ENCODE results near the gene KMT2A.

Gene KMT2A

DNA sequence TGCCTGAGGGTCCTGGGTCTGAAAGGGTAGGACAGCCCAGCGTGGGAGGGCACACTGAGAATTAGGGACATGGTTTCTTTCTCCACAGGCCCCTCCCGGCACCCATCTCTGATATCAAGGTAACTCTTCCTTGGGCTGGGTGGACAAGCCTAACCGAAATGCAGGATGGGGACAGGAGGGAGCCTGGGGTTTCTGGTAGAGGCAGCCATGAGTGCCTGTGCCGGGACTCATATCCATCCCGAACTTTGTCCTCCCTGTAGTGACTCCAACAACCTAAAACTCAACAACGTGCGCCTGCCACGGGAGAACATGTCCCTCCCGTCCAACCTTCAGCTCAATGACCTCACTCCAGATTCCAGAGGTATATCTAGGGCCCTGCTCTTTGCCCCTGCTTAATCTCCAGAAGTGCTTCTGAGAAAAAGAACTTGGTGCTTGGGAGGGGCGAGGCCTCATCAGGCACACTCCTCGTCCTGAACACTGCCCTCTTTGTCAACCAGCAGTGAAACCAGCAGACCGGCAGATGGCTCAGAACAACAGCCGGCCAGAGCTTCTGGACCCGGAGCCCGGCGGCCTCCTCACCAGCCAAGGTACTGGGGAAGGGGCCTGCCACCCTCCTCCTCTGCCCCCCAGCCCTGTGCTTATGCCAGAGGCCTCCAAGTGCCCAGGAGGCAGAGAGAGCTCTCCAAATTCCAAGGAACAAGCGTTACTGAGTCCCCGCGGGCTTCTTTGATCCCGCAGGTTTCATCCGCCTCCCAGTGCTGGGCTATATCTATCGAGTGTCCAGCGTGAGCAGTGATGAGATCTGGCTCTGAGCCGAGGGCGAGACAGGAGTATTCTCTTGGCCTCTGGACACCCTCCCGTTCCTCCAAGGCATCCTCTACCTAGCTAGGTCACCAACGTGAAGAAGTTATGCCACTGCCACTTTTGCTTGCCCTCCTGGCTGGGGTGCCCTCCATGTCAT is 97.8 kb downstream of the KMT2A start:
- H3K27me3 ChIP-seq (ENCODE audit: insufficient read depth, low read depth, severe bottlenecking): no peaks in the 10 kb centered on the region
- no peak overlapping the region for H3K4me3 ChIP-seq (ENCODE audit: low read depth, low read length)
- no peak for DNase-seq
- H3K9me3 ChIP-seq (ENCODE audit: severe bottlenecking): no peaks in the 10 kb centered on the region
- TF ChIP-seq CTCF (IDR thresholded peaks at IDR 0.05; ENCODE audit: low read depth, low read length): no peak
- H3K27ac ChIP-seq: no peak overlapping the region; the same call in 1 of the 2 replicates
- peaks cover 3% of the 10 kb centered on the region; the same call in 1 of the 2 replicates for H3K36me3 ChIP-seq

GRCh38 chr11:118535261-118535660 is 99.0 kb downstream of the KMT2A start:
- DNase-seq: no peak
- H3K27me3 ChIP-seq (ENCODE audit: insufficient read depth, low read depth, severe bottlenecking): no peaks in the 10 kb centered on the region
- H3K9me3 ChIP-seq (ENCODE audit: severe bottlenecking): no peaks in the 10 kb centered on the region
- no peak overlapping the region for H3K27ac ChIP-seq
- no peak overlapping the region for H3K4me3 ChIP-seq (ENCODE audit: low read depth, low read length)
- TF ChIP-seq CTCF (IDR thresholded peaks at IDR 0.05; ENCODE audit: low read depth, low read length): no peak
- H3K36me3 ChIP-seq: peaks cover 5% of the 10 kb centered on the region

DNA sequence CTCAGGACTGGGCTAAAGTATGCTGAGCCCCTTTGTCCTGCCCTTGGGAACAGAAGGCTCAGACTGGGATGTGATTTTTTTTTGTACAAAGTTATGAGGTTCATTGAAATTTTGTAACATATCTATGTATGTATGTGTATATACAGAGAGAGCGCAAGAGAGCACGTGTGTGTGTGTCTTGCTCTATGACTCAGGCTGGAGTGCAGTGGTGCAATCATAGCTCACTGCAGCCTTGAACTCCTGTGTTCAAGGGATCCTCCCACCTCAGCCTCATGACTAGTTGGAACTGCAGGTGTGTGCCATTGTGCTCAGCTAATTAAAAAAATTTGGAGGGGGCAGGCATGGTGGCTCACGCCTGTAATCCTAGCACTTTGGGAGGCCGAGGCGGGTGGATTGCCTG is 100.4 kb downstream of the KMT2A start:
- no peak for DNase-seq
- peaks cover 9% of the 10 kb centered on the region for H3K36me3 ChIP-seq
- no peak overlapping the region for H3K4me3 ChIP-seq (ENCODE audit: low read depth, low read length)
- H3K27ac ChIP-seq: no peak overlapping the region
- H3K27me3 ChIP-seq (ENCODE audit: insufficient read depth, low read depth, severe bottlenecking): no peaks in the 10 kb centered on the region
- TF ChIP-seq CTCF (IDR thresholded peaks at IDR 0.05; ENCODE audit: low read depth, low read length): no peak
- no peaks in the 10 kb centered on the region for H3K9me3 ChIP-seq (ENCODE audit: severe bottlenecking)

- DNase-seq: no peak
- TF ChIP-seq CTCF (IDR thresholded peaks at IDR 0.05; ENCODE audit: low read depth, low read length): no peak
- no peaks in the 10 kb centered on the region for H3K27me3 ChIP-seq (ENCODE audit: insufficient read depth, low read depth, severe bottlenecking)
- no peaks in the 10 kb centered on the region for H3K9me3 ChIP-seq (ENCODE audit: severe bottlenecking)
- H3K27ac ChIP-seq: no peak overlapping the region
- peaks cover 9% of the 10 kb centered on the region for H3K36me3 ChIP-seq
- H3K4me3 ChIP-seq (ENCODE audit: low read depth, low read length): no peak overlapping the region
These were observed 101.2 kb downstream of the KMT2A start for GRCh38 chr11:118537409-118537980.

- DNase-seq: no peak
- no peaks in the 10 kb centered on the region for H3K27me3 ChIP-seq (ENCODE audit: insufficient read depth, low read depth, severe bottlenecking)
- peaks cover 14% of the 10 kb centered on the region; the same call in 1 of the 2 replicates for H3K36me3 ChIP-seq
- no peak overlapping the region for H3K27ac ChIP-seq
- TF ChIP-seq CTCF (IDR thresholded peaks at IDR 0.05; ENCODE audit: low read depth, low read length): no peak
- H3K9me3 ChIP-seq (ENCODE audit: severe bottlenecking): no peaks in the 10 kb centered on the region
- no peak overlapping the region for H3K4me3 ChIP-seq (ENCODE audit: low read depth, low read length)
These were observed 107.8 kb downstream of the KMT2A start for GRCh38 chr11:118544010-118544646.

Measured in WERI-Rb-1 (cell line).